K562 (cell line): Measurements from ENCODE around the gene SLC43A1. TPM values are rescaled to one million over a fixed set of nuclear protein-coding genes. Genes with fewer than 3 reads are reported as not detected.

Experiments used
- ATAC-seq: fragments of 200-7000 bp; cut with Tn5 transposase; 3 replicates; pipeline ENCODE4 v1.9.1; 2020; ENCODE audit warnings: moderate library complexity
- BruUV-seq: library from RNA; stranded (reverse); fragments of 400-500 nt; replicated peaks from 2 replicates; lab custom pipeline; 2021; lab: Mats Ljungman, UMichigan
- CTCF ChIA-PET: fragments of 300-600 bp; formaldehyde crosslinking; extraction: SDS; loops from one replicate; lab custom pipeline; 2021; ENCODE audit warnings: low intra/inter-chr PET ratio; lab: Yijun Ruan, JAX
- POLR2A ChIA-PET: fragments of 300-600, 350-650 bp; sonication (Branson Sonifier 250); formaldehyde crosslinking; extraction: SDS; loops from one replicate; lab custom pipeline; 2021; ENCODE audit warnings: antibody characterized with exemption, inconsistent platforms; lab: Yijun Ruan, JAX
- DNase-seq, 4 experiments: peaks; one replicate each; pipeline versions ENCODE4 v3.0.0 to v3.0.0-alpha.2; 2011 to 2018; ENCODE audit warnings: low spot score in 3 of 4, mixed read lengths in 3 of 4; ENCODE audit errors: extremely low read depth in 1 of 4
- FAIRE-seq: peaks from 2 replicates; lab custom pipeline; 2011; peaks lifted over from hg19 to GRCh38; lab: Jason Lieb, UNC
- H2AFZ ChIP-seq: 2 replicates; pipeline ENCODE4 v1.6.0; 2011; ENCODE audit warnings: low read depth, low read length, control low read depth, inconsistent platforms
- H3K27ac ChIP-seq: fragments of 200-600 bp; 3 replicates; pipeline ENCODE4 v1.8.0; 2011; ENCODE audit warnings: low read depth, mild to moderate bottlenecking, control low read depth, inconsistent platforms, low read length, moderate library complexity, mixed read lengths; ENCODE audit errors: extremely low read depth
- H3K27me3 ChIP-seq, 2 experiments: fragments of 300-600 bp in 1 of 2; 2 replicates in 1 of 2; 3 replicates in 1 of 2; pipeline versions ENCODE4 v1.6.0 to v1.8.0; 2011; ENCODE audit warnings: inconsistent platforms in 2 of 2, low read length in 2 of 2, mild to moderate bottlenecking in 1 of 2, mixed read lengths in 1 of 2, moderate library complexity in 1 of 2; ENCODE audit not compliant: control insufficient read depth in 2 of 2, insufficient read depth in 2 of 2
- H3K36me3 ChIP-seq: fragments of 300-600 bp; 3 replicates; pipeline ENCODE4 v1.8.0; 2011; ENCODE audit warnings: mild to moderate bottlenecking, low read length, inconsistent platforms; ENCODE audit not compliant: control insufficient read depth, insufficient read depth
- H3K4me1 ChIP-seq, 2 experiments: fragments of 200-600 bp in 1 of 2; replicated peaks in 1 of 2; 2 replicates in 1 of 2; 3 replicates in 1 of 2; pipeline versions ENCODE4 v1.5.1 to v1.8.0; 2011; ENCODE audit warnings: inconsistent platforms in 2 of 2, low read length in 2 of 2, mild to moderate bottlenecking in 1 of 2, mixed read lengths in 1 of 2, moderate library complexity in 1 of 2; ENCODE audit not compliant: control insufficient read depth in 2 of 2, insufficient read depth in 2 of 2
- H3K4me2 ChIP-seq: 2 replicates; pipeline ENCODE4 v1.6.1; 2011; ENCODE audit warnings: low read length, control low read depth, inconsistent platforms, mixed read lengths; ENCODE audit not compliant: insufficient read depth
- H3K4me3 ChIP-seq: fragments of 200-600 bp; sonication (generic), shearing (Covaris generic); 2 replicates; pipeline ENCODE4 v1.5.1; 2016; ENCODE audit warnings: control low read depth, inconsistent platforms
- H3K79me2 ChIP-seq: fragments of 200-600 bp; 3 replicates; pipeline ENCODE4 v1.8.0; 2011; ENCODE audit warnings: low read length, inconsistent platforms; ENCODE audit not compliant: control insufficient read depth, insufficient read depth
- H3K9ac ChIP-seq, 2 experiments: 2 replicates each; pipeline versions ENCODE4 v1.6.0 to v1.6.1; 2011; ENCODE audit warnings: low read depth in 2 of 2, low read length in 2 of 2, control low read depth in 1 of 2, inconsistent platforms in 1 of 2, mild to moderate bottlenecking in 1 of 2, mixed read lengths in 1 of 2; ENCODE audit not compliant: insufficient read depth in 1 of 2
- H3K9me1 ChIP-seq: one replicate; pipeline ENCODE4 v1.6.0; 2011; ENCODE audit warnings: inconsistent platforms, mild to moderate bottlenecking, low read length, moderate library complexity; ENCODE audit not compliant: control insufficient read depth, insufficient read depth
- H3K9me3 ChIP-seq: replicated peaks from 2 replicates; pipeline ENCODE4 v1.5.1; 2011; ENCODE audit warnings: low read depth, low read length, inconsistent platforms; ENCODE audit not compliant: control insufficient read depth, insufficient read depth
- H4K20me1 ChIP-seq: replicated peaks from 2 replicates; pipeline ENCODE4 v1.6.1; 2011; ENCODE audit warnings: low read length, inconsistent platforms, mixed read lengths; ENCODE audit not compliant: control insufficient read depth, insufficient read depth
- BCOR ChIP-seq: fragments of 450-650 bp; IDR thresholded peaks from 2 replicates; pipeline ENCODE4 v1.6.1; 2016
- CBX5 ChIP-seq: IDR thresholded peaks from 2 replicates; pipeline ENCODE4 v1.6.1; 2014; ENCODE audit warnings: low read depth, borderline replicate concordance
- DPF2 ChIP-seq: fragments of 450-650 bp; IDR thresholded peaks from 2 replicates; pipeline ENCODE4 v1.6.1; 2016
- HDAC2 ChIP-seq: fragments of 450-650 bp; IDR thresholded peaks from 2 replicates; pipeline ENCODE4 v1.6.1; 2016; ENCODE audit warnings: mild to moderate bottlenecking
- HDAC8 ChIP-seq: fragments of 450-650 bp; IDR thresholded peaks from 2 replicates; pipeline ENCODE4 v1.6.1; 2016; ENCODE audit warnings: mild to moderate bottlenecking, missing genetic modification characterization, moderate library complexity, missing compliant biosample characterization
- HNRNPL ChIP-seq: fragments of 200-400 bp; formaldehyde crosslinking; IDR thresholded peaks from 2 replicates; pipeline ENCODE4 v1.6.1; 2017; ENCODE audit warnings: low read depth, mild to moderate bottlenecking, low read length
- JUNB ChIP-seq: fragments of 450-650 bp; formaldehyde crosslinking; conservative IDR thresholded peaks from 2 replicates; pipeline ENCODE4 v1.4.0; 2020; ENCODE audit warnings: mild to moderate bottlenecking
- KAT7 ChIP-seq: sonication (generic); formaldehyde crosslinking; IDR thresholded peaks from 2 replicates; pipeline ENCODE4 v1.8.0; 2022; ENCODE audit warnings: missing genetic modification reagents, mild to moderate bottlenecking, borderline replicate concordance
- MBD1 ChIP-seq: fragments of 250-450 bp; sonication (Bioruptor Pico); IDR thresholded peaks from 2 replicates; pipeline ENCODE4 v1.8.0; 2022; ENCODE audit warnings: inconsistent platforms
- MCM3 ChIP-seq: fragments of 450-650 bp; IDR thresholded peaks from 2 replicates; pipeline ENCODE4 v1.6.1; 2016
- PHB2 ChIP-seq: fragments of 450-650 bp; IDR thresholded peaks from 2 replicates; pipeline ENCODE4 v1.6.1; 2017; ENCODE audit warnings: low read depth
- PHF21A ChIP-seq: fragments of 450-650 bp; IDR thresholded peaks from 2 replicates; pipeline ENCODE4 v1.6.1; 2017; ENCODE audit warnings: low read depth, borderline replicate concordance
- PPARD ChIP-seq: fragments of 250-450 bp; sonication (Bioruptor Pico); IDR thresholded peaks from 2 replicates; pipeline ENCODE4 v1.8.0; 2022; ENCODE audit warnings: inconsistent platforms, mild to moderate bottlenecking, moderate library complexity
- RCOR1 ChIP-seq, 2 experiments: IDR thresholded peaks; 2 replicates each; pipeline ENCODE4 v1.6.1; 2012; ENCODE audit warnings: low read depth in 2 of 2, low read length in 2 of 2, borderline replicate concordance in 1 of 2, improper control_type of control experiment in 1 of 2
- RHOXF2B ChIP-seq: fragments of 250-450 bp; sonication (Bioruptor Pico); conservative IDR thresholded peaks from 2 replicates; pipeline ENCODE4 v1.5.1; 2021
- RNF2 ChIP-seq: sonication (generic); IDR thresholded peaks from 2 replicates; pipeline ENCODE4 v1.6.1; 2016
- SREBF1 ChIP-seq: fragments of 150-350 bp; IDR thresholded peaks from 2 replicates; pipeline ENCODE4 v1.6.1; 2014; ENCODE audit warnings: antibody characterized with exemption, low read depth, low read length, borderline replicate concordance
- ZBTB43 ChIP-seq: sonication (generic); formaldehyde crosslinking; IDR thresholded peaks from 2 replicates; pipeline ENCODE4 v1.8.0; 2023; ENCODE audit warnings: mild to moderate bottlenecking, missing genetic modification reagents
- ZNF197 ChIP-seq: fragments of 200-800 bp; sonication (Bioruptor generic); IDR thresholded peaks from 2 replicates; pipeline ENCODE4 v1.6.1; 2016; ENCODE audit warnings: low read depth, missing genetic modification characterization, missing compliant biosample characterization
- ZNF239 ChIP-seq: fragments of 250-450 bp; sonication (Bioruptor Pico); IDR thresholded peaks from 2 replicates; pipeline ENCODE4 v1.4.0; 2020; ENCODE audit warnings: mild to moderate bottlenecking
- ZNF282 ChIP-seq: sonication (generic); formaldehyde crosslinking; IDR thresholded peaks from 2 replicates; pipeline ENCODE4 v1.8.1; 2023; ENCODE audit warnings: missing genetic modification reagents
- WGBS: fragments of 100-300 bp; shearing (Covaris generic); methylation state at CpG from one replicate; pipeline ENCODE4 v1.1.6; 2016; ENCODE audit warnings: low coverage, mixed read lengths; ENCODE audit not compliant: insufficient coverage; ENCODE audit errors: missing lambda C conversion rate; 5-methylcytosine and 5-hydroxymethylcytosine counted together
- in situ Hi-C: fragments of 300-500 bp; cut with MboI; formaldehyde crosslinking; loops from 4 replicates; pipeline ENCODE4 v1.15.0; 2018; ENCODE audit warnings: inconsistent platforms, mixed read lengths
- intact Hi-C: fragments of 100-400 bp; cut with micrococcal nuclease; formaldehyde crosslinking; loops from 2 replicates; pipeline ENCODE4 v1.14.2; 2022
- polyA plus RNA-seq, 8 experiments: library from polyadenylated mRNA; depleted of rRNA in 4 of 8; stranded (reverse) in 5 of 8; unstranded in 3 of 8; fragments of >200 nt; fragmentation: Nextera tagmentation in 2 of 8; fragmentation: Illumina TruSeq in 1 of 8; extraction: Ambion mirVana in 2 of 8; extraction: Trizol in 1 of 8; gene quantifications; 2 replicates each; pipeline versions ENCODE4 v1.2.1 to v1.2.3, GENCODE V29; 2011 to 2014; ENCODE audit warnings: inconsistent platforms in 1 of 8, missing spikeins in 1 of 8
- total RNA-seq, 7 experiments: library from RNA; depleted of rRNA in 6 of 7; stranded (reverse); fragments of >200 nt in 6 of 7; fragmentation: Illumina TruSeq in 2 of 7; extraction: Trizol in 2 of 7; gene quantifications; 2 replicates each; pipeline versions ENCODE4 v1.2.1 to v1.2.3, GENCODE V29; 2011 to 2021; ENCODE audit warnings: low replicate concordance in 1 of 7

SLC43A1 gene
- total and polyA plus RNA-seq, 9 of the 15 experiments (the other 6 are each of a cell fraction or from before 2014, with no cell fraction given), result 2.6 to 41.8 (median 24.6) TPM

GRCh38 chr11:57473285-57473841 is 42.1 kb downstream of the SLC43A1 start:
- peaks cover 3% of the 10 kb centered on the region; the same call in 1 of the 3 replicates for H3K36me3 ChIP-seq
- no peaks in the 10 kb centered on the region for H3K27me3 ChIP-seq
- ChIA-PET CTCF (no interaction called here), POLR2A (interaction anchor here (0.6 to 1.4 kb wide), 9 partner anchors 9 to 132 kb away, joined by 3 to 7 read pairs (median 4); partner anchors contain the start of genes RTN4RL2 and SLC43A1)
- H3K9me1 ChIP-seq, result no peaks in the 10 kb centered on the region
- no peak overlapping the region for H2AFZ ChIP-seq
- peak overlapping the region in 1 of 2 experiments; percentile 75; a peak in 1 of 4 replicates for H3K9ac ChIP-seq
- H4K20me1 ChIP-seq, result no peaks in the 10 kb centered on the region; the same call in 1 of the 2 replicates
- peak; percentile 47 to 76 (median 64) for DNase-seq
- ATAC-seq, result peak; percentile 58
- H3K4me3 ChIP-seq, result no peak overlapping the region
- FAIRE-seq, result no peak
- H3K79me2 ChIP-seq, result no peaks in the 10 kb centered on the region
- in situ Hi-C loops (no loop called here), intact Hi-C loops (no loop called here)
- WGBS, result 58% methylated on average over 2 of the region's 6 CpGs
- H3K27ac ChIP-seq, result no peak overlapping the region
- no peak overlapping the region for H3K4me2 ChIP-seq
- no peaks in the 10 kb centered on the region for H3K9me3 ChIP-seq
- no TSS peak for BruUV-seq
- peaks cover 23 to 29% of the 10 kb centered on the region in 2 experiments for H3K4me1 ChIP-seq
- no peak for TF ChIP-seq PPARD
- no peak for TF ChIP-seq MBD1 (CRISPR knock-in tag)
- TF ChIP-seq ZBTB43 (CRISPR knock-in tag), result no peak
- TF ChIP-seq CBX5, result no peak
- no peak for TF ChIP-seq RHOXF2B (CRISPR knock-in tag)
- TF ChIP-seq HDAC8 (tag), result no peak
- TF ChIP-seq BCOR, result peak; percentile 89
- no peak for TF ChIP-seq PHF21A
- no peak for TF ChIP-seq RCOR1 (IDR thresholded peaks at IDR 0.05; ENCODE audit: borderline replicate concordance in 1 of 2, low read depth in 2 of 2, low read length in 2 of 2)
- TF ChIP-seq HDAC2, result 0 out of 2 replicates have a peak, but pooled peaks have one; percentile 22
- TF ChIP-seq DPF2, result 0 out of 2 replicates have a peak, but pooled peaks have one; percentile 21
- no peak for TF ChIP-seq HNRNPL
- no peak for TF ChIP-seq KAT7 (CRISPR knock-in tag)
- no peak for TF ChIP-seq ZNF239 (CRISPR knock-in tag)
- no peak for TF ChIP-seq ZNF282 (CRISPR knock-in tag)
- no peak for TF ChIP-seq RNF2
- TF ChIP-seq SREBF1, result no peak
- no peak for TF ChIP-seq JUNB (CRISPR knock-in tag)
- TF ChIP-seq MCM3, result no peak
- TF ChIP-seq PHB2, result no peak
- no peak for TF ChIP-seq ZNF197 (CRISPR knock-in tag)
